NCI-H226 (cell line): ENCODE data around the gene AOAH.
A peak's percentile ranks its signal among the peaks of the same experiment; 100 is the strongest.
"Not testable (repeated sequence)": the region's sequence is repeated elsewhere in the genome, so short reads cannot be mapped to it uniquely, and the experiment has no call there.

Source experiments
- DNase-seq: peaks from one replicate; pipeline ENCODE4 v3.0.0-alpha.2; 2015

AOAH gene

GRCh38 chr7:36504216-36504615 is 220.1 kb downstream of the AOAH start:
- not testable (repeated sequence) for DNase-seq

DNA sequence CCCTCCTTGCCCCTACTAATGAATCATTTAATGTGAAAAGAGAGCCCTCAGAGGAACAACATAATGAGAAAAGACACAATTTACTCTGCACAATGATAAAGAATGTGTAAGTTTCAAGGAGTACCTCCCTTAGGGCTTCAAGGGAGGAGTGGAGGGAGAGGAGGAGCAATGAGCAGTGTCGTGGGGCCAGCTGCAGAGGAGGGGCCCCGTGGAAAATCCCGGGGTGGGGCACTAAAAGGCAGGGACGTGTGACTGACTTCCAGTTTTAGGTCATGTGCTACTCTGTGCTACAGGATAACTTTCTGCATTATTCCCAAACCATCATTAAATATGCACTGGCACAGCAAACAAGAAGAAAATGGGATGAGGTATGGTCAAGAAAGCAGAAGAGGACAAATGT is 226.5 kb downstream of the AOAH start:
- no peak for DNase-seq

DNA sequence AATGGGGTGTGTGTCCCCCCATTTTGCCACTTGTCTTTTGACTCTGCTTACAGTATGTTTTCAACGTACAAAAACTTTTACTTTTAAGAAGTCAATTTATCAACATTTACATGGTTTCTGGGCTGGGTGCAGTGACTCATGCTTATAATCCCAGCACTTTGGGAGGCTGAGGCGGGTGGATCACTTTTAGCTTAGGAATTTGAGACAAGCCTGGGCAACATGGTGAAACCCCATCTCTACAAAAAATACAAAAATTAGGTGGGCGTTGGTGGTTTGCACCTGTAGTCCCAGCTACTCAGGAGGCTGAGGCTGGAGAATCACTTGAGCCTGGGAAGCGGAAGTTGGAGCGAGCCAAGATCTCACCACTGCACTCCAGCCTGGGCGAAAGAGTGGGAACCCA is 227.1 kb downstream of the AOAH start:
- peak; percentile 42 for DNase-seq

DNA sequence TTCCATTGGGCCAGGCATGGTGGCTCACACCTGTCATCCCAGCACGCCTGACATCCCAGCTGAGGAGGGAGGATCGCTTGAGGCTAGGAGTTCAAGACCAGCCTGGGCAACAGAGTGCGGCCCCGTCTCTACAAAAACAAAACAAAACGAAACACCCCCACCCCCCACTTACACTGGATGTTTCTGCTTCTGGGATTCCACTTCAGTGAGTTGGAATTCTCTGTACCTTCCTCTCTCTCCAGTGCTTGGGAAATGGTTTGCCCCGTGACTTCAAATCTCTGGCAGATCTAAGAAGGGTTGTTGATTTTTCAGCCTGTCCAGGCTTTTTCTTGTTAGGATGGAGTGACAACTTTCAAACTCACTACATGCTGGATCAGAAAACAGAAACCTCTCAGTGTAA is 227.7 kb downstream of the AOAH start:
- no peak for DNase-seq

DNA sequence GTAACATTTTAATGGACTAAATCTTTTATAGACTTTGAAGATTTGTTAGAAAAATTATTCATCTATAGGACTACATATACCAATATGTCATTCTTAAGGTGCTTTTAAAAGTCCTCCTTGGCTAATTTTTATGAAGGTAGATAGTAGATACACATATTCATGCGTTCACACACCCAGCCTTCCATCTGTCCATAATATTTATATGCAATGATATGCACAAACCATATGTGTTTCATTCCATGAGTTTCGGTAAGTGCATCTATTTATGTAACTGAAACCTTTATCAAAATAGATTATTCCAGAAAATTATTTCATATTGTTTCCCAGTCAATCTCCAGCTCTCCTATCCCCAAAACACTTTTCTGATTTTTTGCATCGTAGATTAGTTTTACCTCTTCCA is 233.0 kb downstream of the AOAH start:
- DNase-seq: no peak

DNA sequence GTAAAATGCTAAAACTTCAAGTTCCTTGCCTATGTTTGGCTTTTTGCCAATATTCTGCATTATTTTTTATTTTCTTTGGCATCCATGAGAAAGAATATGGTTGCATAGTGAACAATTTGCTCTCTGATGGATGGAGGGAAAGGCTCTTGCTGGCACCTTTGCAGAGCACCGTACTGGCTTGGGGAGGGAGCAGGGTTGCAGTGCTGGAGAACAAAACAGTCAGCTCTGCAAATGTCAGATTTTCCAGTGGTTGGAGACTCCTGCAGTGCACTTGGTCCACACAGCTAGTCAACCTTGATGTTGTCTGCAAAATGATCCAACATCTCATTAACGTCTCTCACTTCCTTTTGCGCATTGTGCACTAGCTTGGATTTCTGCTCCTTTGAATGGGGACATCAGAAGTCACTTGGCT is 233.9 kb downstream of the AOAH start:
- no peak for DNase-seq

- DNase-seq: not testable (repeated sequence)
Observed at GRCh38 chr7:36488672-36489071, 235.6 kb downstream of the AOAH start.

DNA sequence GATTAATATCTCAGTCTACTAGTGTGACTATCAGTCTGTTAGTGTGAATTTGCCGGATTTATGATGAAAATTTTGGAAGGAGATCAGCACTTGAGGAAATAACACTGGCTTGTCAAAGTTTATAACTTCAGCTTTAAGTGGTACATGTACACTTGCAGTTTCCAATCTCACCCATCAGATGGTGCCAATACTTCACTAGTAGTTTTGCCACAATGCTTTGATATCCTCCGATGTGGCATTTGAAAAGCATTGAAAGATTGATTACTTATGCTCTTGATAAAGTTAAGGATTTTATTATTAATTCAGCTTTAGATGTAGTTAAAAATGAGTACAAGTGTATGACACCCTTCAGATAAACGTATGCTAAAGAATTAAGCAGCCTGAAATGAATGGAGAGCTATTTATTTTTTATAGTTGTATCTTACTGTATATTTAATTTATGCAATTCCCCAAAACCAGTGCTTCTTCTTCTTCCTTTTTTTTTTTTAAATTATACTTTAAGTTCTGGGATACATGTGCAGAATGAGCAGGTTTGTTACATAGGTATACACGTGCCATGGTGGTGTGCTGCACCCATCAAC is 236.4 kb downstream of the AOAH start:
- DNase-seq: peak; percentile 60

DNA sequence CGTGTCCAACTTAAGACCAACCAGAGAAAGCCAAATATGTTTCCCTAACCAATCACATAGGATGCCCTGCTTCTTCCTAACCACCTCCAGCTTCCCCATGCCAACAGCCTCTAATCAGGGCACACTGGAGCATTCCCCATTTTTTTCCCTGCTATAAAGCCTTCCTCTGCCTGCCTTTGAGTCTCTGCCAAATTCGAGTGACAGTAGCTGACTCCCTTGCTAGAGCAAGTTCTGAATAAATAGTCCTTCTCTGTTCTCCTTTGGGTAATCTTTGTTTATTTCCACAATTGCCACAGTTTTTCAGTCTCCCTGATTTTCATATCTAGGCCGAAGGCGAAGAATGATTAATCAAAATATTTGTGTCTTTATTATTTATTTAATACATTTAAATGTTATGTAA is 238.0 kb downstream of the AOAH start:
- DNase-seq: no peak

- DNase-seq: no peak
Observed at GRCh38 chr7:36484265-36484664, 240.0 kb downstream of the AOAH start.

GRCh38 chr7:36483853-36484252 is 240.4 kb downstream of the AOAH start:
- not testable (repeated sequence) for DNase-seq

DNA sequence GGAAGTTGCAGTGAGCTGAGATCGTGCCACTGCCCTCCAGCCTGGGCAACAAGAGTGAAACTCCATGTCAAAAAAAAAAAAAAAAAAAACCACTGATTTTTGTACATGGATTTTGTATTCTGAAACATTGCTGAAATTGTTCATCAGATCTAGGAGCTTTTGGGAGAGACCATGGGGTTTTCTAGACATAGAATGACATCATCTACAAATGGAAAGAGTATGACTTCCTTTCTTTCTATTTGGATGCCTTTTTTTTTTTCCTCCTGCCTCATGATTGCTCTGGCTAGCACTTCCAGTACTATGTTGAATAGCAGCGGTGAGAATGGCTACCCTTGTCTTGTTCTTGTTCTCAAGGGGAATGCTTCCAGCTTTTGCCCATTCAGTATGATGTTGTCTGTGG is 245.5 kb downstream of the AOAH start:
- no peak for DNase-seq

DNA sequence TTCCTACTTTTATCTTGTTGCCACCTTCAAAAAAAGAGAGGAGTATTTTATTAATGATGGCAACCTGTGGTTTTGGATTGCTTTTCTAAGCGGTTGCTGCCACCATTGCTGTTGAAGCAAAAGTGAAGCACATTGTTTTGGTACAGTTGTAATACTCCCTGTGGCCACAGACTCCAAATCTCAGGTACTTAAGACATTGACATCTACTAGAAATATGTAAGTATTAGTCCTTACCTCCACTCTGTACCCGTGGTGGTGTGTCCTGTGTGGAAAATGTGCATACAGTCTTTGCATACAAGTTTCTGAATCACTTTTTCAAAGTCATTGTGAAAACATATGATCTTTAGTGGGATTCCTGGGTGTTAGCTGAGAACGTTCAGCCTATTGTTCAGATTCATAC is 248.9 kb downstream of the AOAH start:
- no peak for DNase-seq

DNA sequence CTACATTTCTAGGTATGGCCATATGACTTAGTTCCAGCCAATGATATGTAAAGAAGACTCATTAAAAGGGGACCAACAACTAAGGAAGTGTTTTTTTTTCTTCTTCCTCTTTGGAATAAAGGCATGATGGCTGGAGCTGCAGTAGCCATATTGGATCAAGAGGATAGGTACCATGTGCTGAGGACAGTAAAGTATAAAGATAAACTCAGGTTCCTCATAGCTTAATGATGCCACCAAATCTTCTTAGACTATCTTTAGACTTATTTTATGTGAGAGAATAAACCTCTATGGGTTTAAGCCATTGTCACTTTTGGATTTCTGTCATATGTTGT is 249.3 kb downstream of the AOAH start:
- no peak for DNase-seq

DNA sequence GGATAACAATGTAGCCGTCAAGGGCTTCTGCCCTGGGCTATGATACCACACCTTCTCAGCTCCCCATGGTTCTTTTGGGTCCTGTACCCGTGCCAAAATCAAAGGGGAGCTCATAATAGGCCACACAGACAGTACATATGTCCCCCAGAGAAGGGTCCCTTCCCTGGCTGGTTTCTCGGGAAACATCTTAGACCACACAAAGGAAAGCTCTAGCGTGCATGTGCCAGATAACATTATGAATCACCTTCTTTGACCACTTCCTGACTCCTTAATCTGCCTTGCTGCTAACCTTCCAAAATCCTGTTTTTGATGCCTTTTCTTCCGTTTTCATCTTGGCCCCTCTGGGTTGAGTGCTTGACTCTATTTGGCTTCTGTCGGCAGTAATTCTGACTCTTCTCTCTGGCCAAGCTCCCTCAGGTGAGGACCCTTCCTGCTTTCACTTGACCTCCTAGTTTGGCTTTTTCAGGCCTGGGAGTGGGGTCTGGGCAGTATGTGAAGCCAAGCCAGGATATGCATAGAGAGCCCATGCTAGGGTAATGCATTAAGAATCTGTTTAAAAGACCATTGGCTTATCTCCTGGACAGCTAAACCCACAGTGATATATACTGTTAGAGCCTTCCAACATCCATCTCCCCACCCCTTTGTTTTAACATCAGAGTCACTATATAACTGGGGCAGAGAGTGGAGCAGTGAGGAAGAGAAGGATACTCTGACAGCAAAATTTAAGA is 249.8 kb downstream of the AOAH start:
- peak; percentile 93 for DNase-seq

DNA sequence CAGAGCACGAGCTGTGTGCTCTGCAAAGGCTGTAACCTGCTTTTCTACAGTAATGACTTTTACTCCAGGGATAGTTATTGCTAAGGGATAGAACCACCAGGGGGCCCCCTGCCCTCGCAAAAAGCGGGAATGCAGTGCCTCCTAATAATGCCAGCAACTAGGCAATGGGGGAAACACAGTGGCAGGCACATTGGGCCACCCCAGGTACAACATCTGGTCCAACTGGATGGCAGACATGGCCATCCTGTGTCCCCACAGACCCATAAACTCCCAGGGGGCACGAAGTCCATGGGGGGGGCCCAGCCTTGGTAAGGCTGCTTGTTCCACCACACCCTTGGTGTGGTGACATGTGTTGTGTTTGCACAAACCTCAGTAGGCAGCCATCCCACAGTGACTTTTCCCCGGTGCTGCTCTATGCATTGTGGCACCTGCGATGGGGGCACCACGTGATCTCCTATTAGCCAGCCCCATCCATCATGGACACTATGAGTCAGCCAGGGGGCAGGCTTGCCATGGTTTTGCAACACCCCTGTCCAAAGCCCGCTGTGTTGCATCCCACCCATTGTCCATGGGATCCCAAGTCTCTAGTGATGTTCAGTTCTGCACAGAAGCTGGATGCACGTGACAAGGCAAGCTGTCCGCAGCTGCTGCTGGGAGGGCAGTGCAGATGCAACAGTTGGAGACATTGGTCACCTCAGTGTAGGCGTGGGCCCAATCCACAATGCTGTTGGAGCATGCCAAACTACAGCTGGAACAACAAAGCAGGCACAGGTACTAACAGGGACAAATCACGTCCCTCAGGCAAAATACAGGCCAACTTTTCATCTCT is 250.6 kb downstream of the AOAH start:
- DNase-seq: peak; percentile 75

DNA sequence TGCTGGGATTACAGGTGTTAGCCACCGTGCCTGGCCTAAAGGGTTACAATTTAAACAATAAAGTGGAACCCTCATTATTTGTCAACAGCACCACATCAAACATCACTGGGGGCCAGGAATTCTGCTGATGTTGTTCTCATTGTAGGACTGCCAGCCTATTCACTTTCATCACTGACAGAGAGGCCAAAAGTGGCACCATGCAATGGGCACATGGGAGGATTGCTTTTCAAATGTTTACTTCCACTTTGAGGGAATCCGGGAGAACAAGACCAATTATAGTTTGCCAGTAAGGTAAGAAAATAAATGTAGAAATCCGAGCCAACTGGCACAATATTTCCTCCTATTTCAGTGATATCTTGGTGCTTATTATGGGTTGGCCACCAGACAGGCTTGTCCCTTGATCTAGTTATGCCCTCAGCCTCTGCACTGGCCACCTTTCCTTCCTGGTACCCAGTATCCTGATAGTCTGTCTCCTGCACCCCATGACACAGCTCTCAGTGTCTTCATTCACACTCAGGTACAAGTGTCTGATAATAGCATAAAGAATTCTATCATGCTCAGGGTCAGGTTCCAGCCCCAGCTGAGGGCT is 252.1 kb downstream of the AOAH start:
- DNase-seq: no peak

- no peak for DNase-seq
Observed at GRCh38 chr7:36469236-36469635, 255.1 kb downstream of the AOAH start.

- DNase-seq: peak; percentile 42
Observed at GRCh38 chr7:36468370-36469101, 255.8 kb downstream of the AOAH start.

DNA sequence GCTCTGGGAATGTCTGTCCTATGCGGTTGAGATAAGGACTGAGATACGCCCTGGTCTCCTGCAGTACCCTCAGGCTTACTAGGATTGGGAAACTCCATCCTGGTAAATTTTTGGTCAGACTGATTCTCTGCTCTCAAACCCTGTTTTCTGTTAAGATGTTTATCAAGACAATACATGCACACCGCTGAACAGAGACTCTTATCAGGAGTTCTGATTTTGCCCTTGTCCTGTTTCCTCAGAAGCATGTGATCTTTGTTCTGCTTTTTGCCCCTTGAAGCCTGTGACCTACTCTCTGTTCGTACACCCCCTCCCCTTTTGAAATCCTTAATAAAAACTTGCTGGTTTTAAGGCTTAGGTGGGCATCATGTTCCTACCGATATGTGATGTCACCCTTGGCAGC is 258.3 kb downstream of the AOAH start:
- DNase-seq: not testable (repeated sequence)

- no peak for DNase-seq
Observed at GRCh38 chr7:36464271-36464670, 260.0 kb downstream of the AOAH start.
